CD14-positive monocyte (primary cell): ENCODE results near the gene BET1. TPM values are rescaled to one million over a fixed set of nuclear protein-coding genes. Genes with fewer than 3 reads are reported as not detected.

ENCODE experiments used
- DNase-seq, 3 donors: peaks; one replicate each; pipeline ENCODE4 v3.0.0-alpha.2; 2011 to 2022
- H2AFZ ChIP-seq: 2 replicates; pipeline ENCODE4 v1.6.0; 2012; ENCODE audit warnings: mild to moderate bottlenecking, low read depth, low read length, inconsistent platforms; ENCODE audit not compliant: insufficient read depth, poor library complexity, severe bottlenecking
- H3K27ac ChIP-seq, 2 donors: 1 replicate in 1 of 2; 2 replicates in 1 of 2; pipeline ENCODE4 v1.5.1; 2012 to 2013; ENCODE audit warnings: low read length in 2 of 2, control low read depth in 1 of 2, inconsistent platforms in 1 of 2, low read depth in 1 of 2, mild to moderate bottlenecking in 1 of 2
- H3K27me3 ChIP-seq, 2 donors: one replicate each; pipeline versions ENCODE4 v1.6.0 to v1.6.1; 2011 to 2013; ENCODE audit warnings: low read length in 2 of 2; ENCODE audit not compliant: control insufficient read depth in 2 of 2, insufficient read depth in 2 of 2
- H3K36me3 ChIP-seq, 2 donors: replicated peaks in 1 of 2; 1 replicate in 1 of 2; 2 replicates in 1 of 2; pipeline versions ENCODE4 v1.5.1 to v1.6.1; 2012 to 2013; ENCODE audit warnings: low read length in 2 of 2, control low read depth in 1 of 2, inconsistent platforms in 1 of 2, mild to moderate bottlenecking in 1 of 2; ENCODE audit not compliant: insufficient read depth in 2 of 2, control insufficient read depth in 1 of 2
- H3K4me1 ChIP-seq, 2 donors: 1 replicate in 1 of 2; 2 replicates in 1 of 2; pipeline versions ENCODE4 v1.5.1 to v1.6.1; 2012 to 2013; ENCODE audit warnings: low read length in 2 of 2, control low read depth in 1 of 2, inconsistent platforms in 1 of 2, mild to moderate bottlenecking in 1 of 2, moderate library complexity in 1 of 2; ENCODE audit not compliant: insufficient read depth in 2 of 2, control insufficient read depth in 1 of 2
- H3K4me2 ChIP-seq: replicated peaks from 2 replicates; pipeline ENCODE3; 2012; ENCODE audit warnings: low read length, moderate library complexity, mild to moderate bottlenecking; ENCODE audit not compliant: poor library complexity, severe bottlenecking; ENCODE audit errors: extremely low read depth
- H3K4me3 ChIP-seq, 3 experiments: fragments of 200-600 bp in 1 of 3; sonication (generic) in 1 of 3; replicated peaks in 1 of 3; 1 replicate in 2 of 3; 2 replicates in 1 of 3; pipeline ENCODE4 v1.5.1; 2011 to 2013; ENCODE audit warnings: low read length in 3 of 3, mild to moderate bottlenecking in 3 of 3, control low read depth in 2 of 3, low read depth in 2 of 3, inconsistent platforms in 1 of 3, moderate library complexity in 1 of 3
- H3K79me2 ChIP-seq: 2 replicates; pipeline ENCODE4 v1.6.0; 2012; ENCODE audit warnings: mild to moderate bottlenecking, control low read depth, inconsistent platforms, low read length, moderate library complexity; ENCODE audit not compliant: insufficient read depth
- H3K9ac ChIP-seq: 2 replicates; pipeline ENCODE4 v1.6.0; 2017; ENCODE audit warnings: low read length, mild to moderate bottlenecking; ENCODE audit not compliant: insufficient read depth, poor library complexity, severe bottlenecking
- H3K9me3 ChIP-seq, 2 donors: replicated peaks in 1 of 2; 1 replicate in 1 of 2; 2 replicates in 1 of 2; pipeline versions ENCODE4 v1.5.1 to v1.6.1; 2012 to 2013; ENCODE audit warnings: low read length in 2 of 2, control low read depth in 1 of 2; ENCODE audit not compliant: control insufficient read depth in 1 of 2, insufficient read depth in 1 of 2
- H4K20me1 ChIP-seq: 2 replicates; pipeline ENCODE4 v1.6.0; 2012; ENCODE audit warnings: mild to moderate bottlenecking, low read length, control low read depth, moderate library complexity; ENCODE audit not compliant: insufficient read depth
- H3K27ac Mint-ChIP-seq, 7 donors: one replicate each; pipeline ENCODE4 v1.8.0; 2020; ENCODE audit warnings: mild to moderate bottlenecking in 7 of 7, mixed read lengths in 7 of 7, moderate library complexity in 6 of 7, inconsistent platforms in 2 of 7
- H3K27me3 Mint-ChIP-seq, 3 donors: one replicate each; pipeline ENCODE4 v1.8.0; 2021 to 2022; ENCODE audit warnings: low read depth in 3 of 3, mild to moderate bottlenecking in 3 of 3, mixed read lengths in 3 of 3, moderate library complexity in 3 of 3, inconsistent platforms in 1 of 3
- H3K36me3 Mint-ChIP-seq, 2 donors: one replicate each; pipeline ENCODE4 v1.8.0; 2020; ENCODE audit warnings: mixed read lengths in 2 of 2, inconsistent platforms in 1 of 2, mild to moderate bottlenecking in 1 of 2
- H3K4me1 Mint-ChIP-seq: one replicate; pipeline ENCODE4 v1.8.0; 2020; ENCODE audit warnings: mild to moderate bottlenecking, mixed read lengths
- H3K4me3 Mint-ChIP-seq, 2 donors: one replicate each; pipeline ENCODE4 v1.8.0; 2020; ENCODE audit warnings: mild to moderate bottlenecking in 2 of 2, mixed read lengths in 2 of 2, moderate library complexity in 1 of 2
- H3K9me3 Mint-ChIP-seq, 7 donors: one replicate each; pipeline ENCODE4 v1.8.0; 2020 to 2022; ENCODE audit warnings: mixed read lengths in 7 of 7, mild to moderate bottlenecking in 6 of 7, moderate library complexity in 6 of 7, inconsistent platforms in 2 of 7
- WGBS: methylation state at CpG from one replicate; pipeline ENCODE4 v1.1.5; 2013; ENCODE audit warnings: missing lambda C conversion rate; ENCODE audit not compliant: insufficient coverage; 5-methylcytosine and 5-hydroxymethylcytosine counted together
- intact Hi-C, 2 donors: fragments of 100-400 bp; cut with micrococcal nuclease; formaldehyde crosslinking; loops; one replicate each; pipeline versions ENCODE4 v1.15.0 to v1.15.1; 2023
- polyA plus RNA-seq, 3 donors: library from polyadenylated mRNA; depleted of rRNA in 1 of 3; unstranded in 2 of 3; stranded (reverse) in 1 of 3; fragments of 300-500 nt in 2 of 3; fragments of >200 nt in 1 of 3; fragmentation: Illumina TruSeq in 2 of 3; gene quantifications; 1 replicate in 2 of 3; 2 replicates in 1 of 3; pipeline ENCODE4 v1.2.3, GENCODE V29; 2012 to 2021
- TF ChIP-seq, protein P1 (sequence below): fragments of 200-600 bp; IDR thresholded peaks from one replicate; pipeline ENCODE4 v1.8.0; 2022; ENCODE audit warnings: antibody characterized with exemption, mild to moderate bottlenecking

Gene BET1
- polyA plus RNA-seq, 3 donors, result 5.4 to 14.1 (median 8.2) TPM

DNA sequence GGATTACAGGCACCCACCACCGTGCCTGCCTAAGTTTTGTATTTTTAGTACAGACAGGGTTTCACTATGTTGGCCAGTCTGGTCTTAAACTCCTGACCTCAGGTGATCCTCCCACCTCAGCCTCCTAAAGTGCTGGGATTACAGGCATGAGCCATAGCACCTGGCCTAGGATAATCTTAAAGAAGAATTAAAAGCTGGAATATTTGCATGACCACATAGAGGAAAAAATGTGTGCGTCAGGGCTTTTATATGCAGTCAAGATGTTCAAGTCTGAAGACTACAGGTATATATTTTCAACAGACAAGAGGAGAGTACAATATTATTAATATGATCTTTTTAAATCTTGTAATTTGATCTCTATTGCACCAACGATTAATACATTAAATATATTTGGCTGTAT, 43.2 kb downstream of the BET1 start:
- WGBS, result no CpG with 5 or more reads among the region's 3 CpGs
- intact Hi-C loops, result no loop called here
- no peaks in the 10 kb centered on the region for H3K79me2 ChIP-seq

DNA sequence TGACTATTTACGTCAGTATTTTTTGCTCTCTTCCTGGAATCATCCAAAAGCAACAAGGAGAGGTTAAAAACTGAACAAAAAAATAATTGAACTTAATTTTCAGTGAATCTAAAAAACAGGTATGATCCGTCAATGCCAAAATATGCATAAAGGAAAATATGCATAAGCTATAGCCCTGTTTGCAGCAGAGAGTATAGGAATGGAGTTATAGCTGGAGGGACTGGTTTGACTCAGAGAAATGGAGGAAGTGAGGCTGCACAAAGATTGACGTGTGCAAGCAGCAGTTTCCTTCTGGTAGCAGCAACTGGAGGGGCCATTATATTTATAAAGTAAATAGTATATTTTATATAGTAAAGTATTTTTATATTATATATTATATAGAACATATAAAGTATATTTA, 45.5 kb downstream of the BET1 start:
- Histone ChIP-seq H3K4me2 (no peak overlapping the region), H3K79me2 (no peaks in the 10 kb centered on the region), H3K4me1 (no peaks in the 10 kb centered on the region), H4K20me1 (no peaks in the 10 kb centered on the region), H3K4me3 (no peak overlapping the region), H3K36me3 (no peaks in the 10 kb centered on the region), H3K9me3 (no peaks in the 10 kb centered on the region), H3K27me3 (no peaks in the 10 kb centered on the region), H3K27ac (no peak overlapping the region), H3K9ac (no peak overlapping the region), H2AFZ (no peak overlapping the region)
- no peak for DNase-seq
- Mint-ChIP-seq H3K36me3 (no peaks in the 10 kb centered on the region), H3K4me3 (no peak overlapping the region), H3K4me1 (no peaks in the 10 kb centered on the region), H3K9me3 (no peaks in the 10 kb centered on the region), H3K27ac (no peak overlapping the region), H3K27me3 (no peaks in the 10 kb centered on the region)
- intact Hi-C loops, result no loop called here
- 90% methylated on average over 2 of the region's 3 CpGs for WGBS
- TF ChIP-seq, protein P1, sequence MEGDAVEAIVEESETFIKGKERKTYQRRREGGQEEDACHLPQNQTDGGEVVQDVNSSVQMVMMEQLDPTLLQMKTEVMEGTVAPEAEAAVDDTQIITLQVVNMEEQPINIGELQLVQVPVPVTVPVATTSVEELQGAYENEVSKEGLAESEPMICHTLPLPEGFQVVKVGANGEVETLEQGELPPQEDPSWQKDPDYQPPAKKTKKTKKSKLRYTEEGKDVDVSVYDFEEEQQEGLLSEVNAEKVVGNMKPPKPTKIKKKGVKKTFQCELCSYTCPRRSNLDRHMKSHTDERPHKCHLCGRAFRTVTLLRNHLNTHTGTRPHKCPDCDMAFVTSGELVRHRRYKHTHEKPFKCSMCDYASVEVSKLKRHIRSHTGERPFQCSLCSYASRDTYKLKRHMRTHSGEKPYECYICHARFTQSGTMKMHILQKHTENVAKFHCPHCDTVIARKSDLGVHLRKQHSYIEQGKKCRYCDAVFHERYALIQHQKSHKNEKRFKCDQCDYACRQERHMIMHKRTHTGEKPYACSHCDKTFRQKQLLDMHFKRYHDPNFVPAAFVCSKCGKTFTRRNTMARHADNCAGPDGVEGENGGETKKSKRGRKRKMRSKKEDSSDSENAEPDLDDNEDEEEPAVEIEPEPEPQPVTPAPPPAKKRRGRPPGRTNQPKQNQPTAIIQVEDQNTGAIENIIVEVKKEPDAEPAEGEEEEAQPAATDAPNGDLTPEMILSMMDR, result no peak

More for the DNA sequence above, 43.2 kb downstream of the BET1 start:
- H3K9me3 ChIP-seq, result no peaks in the 10 kb centered on the region
- Mint-ChIP-seq H3K27ac (no peak overlapping the region), H3K4me3 (no peak overlapping the region), H3K4me1 (no peaks in the 10 kb centered on the region), H3K27me3 (no peaks in the 10 kb centered on the region), H3K36me3 (no peaks in the 10 kb centered on the region), H3K9me3 (no peaks in the 10 kb centered on the region)
- no peak overlapping the region for H2AFZ ChIP-seq
- H4K20me1 ChIP-seq, result no peaks in the 10 kb centered on the region
- no peak overlapping the region for H3K4me3 ChIP-seq
- no peaks in the 10 kb centered on the region for H3K36me3 ChIP-seq
- H3K27me3 ChIP-seq, result no peaks in the 10 kb centered on the region
- H3K9ac ChIP-seq, result no peak overlapping the region
- no peak overlapping the region for H3K27ac ChIP-seq
- TF ChIP-seq, protein P1, result no peak
- DNase-seq, result no peak
- H3K4me1 ChIP-seq, result no peaks in the 10 kb centered on the region
- no peak overlapping the region for H3K4me2 ChIP-seq
